H1 (cell line): ENCODE results near the gene WDR93. TPM values are rescaled to one million over a fixed set of nuclear protein-coding genes. Genes with fewer than 3 reads are reported as not detected.

Experiments used
- CTCF ChIA-PET: fragments of 300-600 bp; sonication (Branson Sonifier 250); formaldehyde crosslinking; loops from one replicate; lab custom pipeline; 2021; ENCODE audit not compliant: partially characterized antibody; lab: Charles Lee
- POLR2A ChIA-PET: fragments of 300-600 bp; sonication (Branson Sonifier 250); formaldehyde crosslinking; loops from one replicate; lab custom pipeline; 2021; ENCODE audit warnings: inconsistent platforms; ENCODE audit not compliant: partially characterized antibody; lab: Charles Lee
- DNase-seq, 2 experiments: peaks; one replicate each; pipeline versions ENCODE4 v3.0.0 to v3.0.0-alpha.2; 2010 to 2022; ENCODE audit warnings: low spot score in 2 of 2, low read depth in 1 of 2, mixed read lengths in 1 of 2
- FAIRE-seq: peaks from 2 replicates; lab custom pipeline; 2011; peaks lifted over from hg19 to GRCh38; lab: Jason Lieb, UNC
- H2AFZ ChIP-seq: 2 replicates; pipeline ENCODE4 v1.8.1; 2012; ENCODE audit warnings: low read length, inconsistent platforms
- H2AK5ac ChIP-seq: 2 replicates; pipeline ENCODE4 v1.6.1; 2013; ENCODE audit warnings: low read depth, low read length
- H2BK120ac ChIP-seq: replicated peaks from 2 replicates; pipeline ENCODE3; 2013; ENCODE audit warnings: low read depth, low read length, inconsistent platforms
- H2BK12ac ChIP-seq: 2 replicates; pipeline ENCODE4 v1.6.1; 2013; ENCODE audit warnings: low read depth, low read length
- H2BK15ac ChIP-seq: 2 replicates; pipeline ENCODE4 v1.6.1; 2013; ENCODE audit warnings: low read length
- H2BK20ac ChIP-seq: 2 replicates; pipeline ENCODE4 v1.6.1; 2013; ENCODE audit warnings: low read length
- H2BK5ac ChIP-seq: 2 replicates; pipeline ENCODE4 v1.6.1; 2013; ENCODE audit warnings: low read depth, low read length
- H3K14ac ChIP-seq: 2 replicates; pipeline ENCODE4 v1.6.1; 2013; ENCODE audit warnings: inconsistent platforms; ENCODE audit not compliant: insufficient read length
- H3K18ac ChIP-seq: 2 replicates; pipeline ENCODE4 v1.6.1; 2013; ENCODE audit warnings: low read length; ENCODE audit errors: extremely low read depth
- H3K23ac ChIP-seq: 2 replicates; pipeline ENCODE4 v1.6.1; 2013; ENCODE audit warnings: inconsistent platforms; ENCODE audit not compliant: insufficient read length
- H3K23me2 ChIP-seq: 2 replicates; pipeline ENCODE4 v1.6.1; 2013; ENCODE audit warnings: low read depth, low read length
- H3K27ac ChIP-seq: 2 replicates; pipeline ENCODE4 v1.6.1; 2011; ENCODE audit warnings: low read depth, low read length, inconsistent platforms
- H3K27me3 ChIP-seq, 4 experiments: replicated peaks in 1 of 4; 1 replicate in 1 of 4; 2 replicates in 3 of 4; pipeline versions ENCODE4 v1.6.1 to v1.8.1; 2011 to 2013; ENCODE audit warnings: low read length in 3 of 4, mild to moderate bottlenecking in 3 of 4, inconsistent platforms in 2 of 4, mixed read lengths in 2 of 4, moderate library complexity in 1 of 4; ENCODE audit not compliant: control insufficient read depth in 3 of 4, insufficient read depth in 3 of 4; ENCODE audit errors: extremely low read depth in 1 of 4
- H3K36me3 ChIP-seq, 4 experiments: 2 replicates each; pipeline versions ENCODE4 v1.6.1 to v1.8.1; 2011 to 2013; ENCODE audit warnings: mild to moderate bottlenecking in 4 of 4, low read length in 3 of 4, moderate library complexity in 2 of 4, control low read depth in 1 of 4, inconsistent platforms in 1 of 4; ENCODE audit not compliant: insufficient read depth in 4 of 4, control insufficient read depth in 2 of 4
- H3K4ac ChIP-seq: replicated peaks from 2 replicates; pipeline ENCODE3; 2013; ENCODE audit warnings: low read length, low read depth, mixed read lengths, inconsistent platforms; ENCODE audit not compliant: insufficient read length
- H3K4me1 ChIP-seq, 4 experiments: replicated peaks in 1 of 4; 1 replicate in 1 of 4; 2 replicates in 3 of 4; pipeline versions ENCODE4 v1.6.1 to v1.8.1; 2011 to 2013; ENCODE audit warnings: low read length in 3 of 4, inconsistent platforms in 2 of 4, mixed read lengths in 1 of 4; ENCODE audit not compliant: insufficient read depth in 4 of 4, control insufficient read depth in 3 of 4
- H3K4me2 ChIP-seq, 2 experiments: 2 replicates each; pipeline versions ENCODE4 v1.6.1 to v1.8.1; 2011 to 2013; ENCODE audit warnings: low read depth in 2 of 2, low read length in 2 of 2, control low read depth in 1 of 2, inconsistent platforms in 1 of 2, mild to moderate bottlenecking in 1 of 2; ENCODE audit not compliant: insufficient read depth in 1 of 2
- H3K4me3 ChIP-seq, 4 experiments: fragments of 200-600, 300-600 bp in 1 of 4; sonication (generic), shearing (Covaris generic), sonication (Bioruptor Twin) in 1 of 4; 2 replicates each; pipeline versions ENCODE4 v1.5.1 to v1.8.1; 2011 to 2016; ENCODE audit warnings: low read length in 4 of 4, low read depth in 3 of 4, control low read depth in 2 of 4, inconsistent platforms in 2 of 4, mild to moderate bottlenecking in 2 of 4, mixed read lengths in 1 of 4, moderate library complexity in 1 of 4; ENCODE audit not compliant: insufficient read depth in 2 of 4; ENCODE audit errors: extremely low read depth in 1 of 4
- H3K56ac ChIP-seq: replicated peaks from 2 replicates; pipeline ENCODE3; 2013; ENCODE audit warnings: low read depth, mild to moderate bottlenecking, mixed read lengths, low read length, inconsistent platforms; ENCODE audit not compliant: insufficient read length
- H3K79me1 ChIP-seq: 2 replicates; pipeline ENCODE4 v1.6.1; 2013; ENCODE audit warnings: low read depth, low read length, control low read depth
- H3K79me2 ChIP-seq, 2 experiments: 2 replicates each; pipeline versions ENCODE4 v1.6.1 to v1.8.1; 2012 to 2013; ENCODE audit warnings: low read length in 2 of 2, mild to moderate bottlenecking in 2 of 2, inconsistent platforms in 1 of 2; ENCODE audit not compliant: insufficient read depth in 2 of 2, control insufficient read depth in 1 of 2
- H3K9ac ChIP-seq, 4 experiments: replicated peaks in 1 of 4; 1 replicate in 1 of 4; 2 replicates in 3 of 4; pipeline versions ENCODE4 v1.6.1 to v1.8.1; 2011 to 2013; ENCODE audit warnings: low read depth in 3 of 4, low read length in 3 of 4, control low read depth in 2 of 4, mild to moderate bottlenecking in 2 of 4, moderate library complexity in 2 of 4, inconsistent platforms in 1 of 4; ENCODE audit errors: extremely low read depth in 1 of 4
- H3K9me3 ChIP-seq, 2 experiments: 2 replicates each; pipeline versions ENCODE4 v1.6.1 to v1.8.1; 2012 to 2013; ENCODE audit warnings: mild to moderate bottlenecking in 2 of 2, moderate library complexity in 2 of 2, control low read depth in 1 of 2, inconsistent platforms in 1 of 2, low read depth in 1 of 2, low read length in 1 of 2, mixed read lengths in 1 of 2; ENCODE audit not compliant: insufficient read depth in 2 of 2
- H4K20me1 ChIP-seq, 2 experiments: replicated peaks in 1 of 2; 2 replicates each; pipeline versions ENCODE3 to v1.8.1; 2011 to 2013; ENCODE audit warnings: inconsistent platforms in 2 of 2, low read length in 2 of 2, mild to moderate bottlenecking in 1 of 2; ENCODE audit not compliant: insufficient read depth in 2 of 2, control insufficient read depth in 1 of 2
- H4K5ac ChIP-seq: 2 replicates; pipeline ENCODE4 v1.6.1; 2013; ENCODE audit warnings: low read length, low read depth, mixed read lengths, inconsistent platforms; ENCODE audit not compliant: insufficient read length
- H4K8ac ChIP-seq: 2 replicates; pipeline ENCODE4 v1.8.0; 2013; ENCODE audit warnings: mild to moderate bottlenecking, moderate library complexity, low read length, inconsistent platforms; ENCODE audit not compliant: insufficient read depth; ENCODE audit errors: extremely low read depth
- H4K91ac ChIP-seq: replicated peaks from 2 replicates; pipeline ENCODE3; 2013; ENCODE audit warnings: low read length, mixed read lengths, inconsistent platforms; ENCODE audit not compliant: insufficient read length
- JUN ChIP-seq: IDR thresholded peaks from 2 replicates; pipeline ENCODE4 v1.6.1; 2011; ENCODE audit warnings: low read depth, mild to moderate bottlenecking, improper control_type of control experiment, low read length
- KDM1A ChIP-seq: fragments of 200-600, 300-600 bp; sonication (generic); IDR thresholded peaks from 2 replicates; pipeline ENCODE4 v1.7.1; 2016; ENCODE audit warnings: mild to moderate bottlenecking, low read length, borderline replicate concordance
- SIN3A ChIP-seq, 2 experiments: IDR thresholded peaks in 1 of 2; conservative IDR thresholded peaks in 1 of 2; 2 replicates each; pipeline ENCODE4 v1.6.1; 2011 to 2012; ENCODE audit warnings: low read length in 2 of 2, improper control_type of control experiment in 1 of 2, low read depth in 1 of 2, mild to moderate bottlenecking in 1 of 2
- SIRT6 ChIP-seq: IDR thresholded peaks from one replicate; pipeline ENCODE4 v1.7.1; 2012; ENCODE audit warnings: low read length, inconsistent platforms
- SP4 ChIP-seq: IDR thresholded peaks from 2 replicates; pipeline ENCODE4 v1.6.1; 2012; ENCODE audit warnings: low read length, inconsistent platforms
- ZNF274 ChIP-seq: IDR thresholded peaks from 2 replicates; pipeline ENCODE4 v1.7.0; 2012; ENCODE audit warnings: low read length, borderline replicate concordance; ENCODE audit errors: extremely low read depth
- WGBS, 2 experiments: shearing (Covaris generic) in 1 of 2; methylation state at CpG; one replicate each; pipeline versions ENCODE4 v1.1.6 to v1.1.7; 2013 to 2015; ENCODE audit warnings: low lambda C conversion rate in 2 of 2, mixed read lengths in 2 of 2, inconsistent platforms in 1 of 2, low coverage in 1 of 2, missing lambda C conversion rate in 1 of 2; ENCODE audit not compliant: insufficient replicate concordance in 2 of 2, insufficient coverage in 1 of 2, insufficient read length in 1 of 2; ENCODE audit errors: extremely low coverage in 1 of 2, missing lambda C conversion rate in 1 of 2; 5-methylcytosine and 5-hydroxymethylcytosine counted together
- polyA plus RNA-seq, 7 experiments: library from polyadenylated mRNA; depleted of rRNA in 3 of 7; stranded (reverse) in 5 of 7; unstranded in 2 of 7; fragments of >200 nt in 5 of 7; fragments of 200-250 nt in 2 of 7; gene quantifications; 1 replicate in 5 of 7; 2 replicates in 1 of 7; 4 replicates in 1 of 7; pipeline versions ENCODE4 v1.2.1 to v1.2.3, GENCODE V29; 2011 to 2013; ENCODE audit warnings: missing spikeins in 2 of 7, mixed read lengths in 2 of 7
- total RNA-seq: library from RNA; stranded (reverse); fragmentation: NEBNext Ultra II Directional; extraction: Animal tissue kit (Norgen Biotek cat#: 25700); gene quantifications from 2 replicates; pipeline ENCODE4 v1.2.1, GENCODE V29; 2021

The WDR93 gene
- total and polyA plus RNA-seq, 2 of the 8 experiments (the other 6 are each of a cell fraction or from before 2014, with no cell fraction given): 0.03 TPM; not detected in 1

GRCh38 chr15:89756897-89757296, 66.3 kb downstream of the WDR93 start:
- Histone ChIP-seq H3K36me3 (no peaks in the 10 kb centered on the region), H3K18ac (no peak overlapping the region), H2BK20ac (no peak overlapping the region), H4K91ac (no peak overlapping the region), H3K4me3 (no peak overlapping the region), H2BK12ac (no peak overlapping the region), H4K20me1 (no peaks in the 10 kb centered on the region), H3K9me3 (no peaks in the 10 kb centered on the region), H3K23ac (no peak overlapping the region), H2BK15ac (no peak overlapping the region), H3K4me1 (peaks cover 0 to 2% (median 0%) of the 10 kb centered on the region in 4 experiments; a peak in 3 of 7 replicates), H3K14ac (no peak overlapping the region), H3K79me2 (no peaks in the 10 kb centered on the region), H3K27ac (no peak overlapping the region), H3K27me3 (peaks cover 2 to 7% (median 7%) of the 10 kb centered on the region in 4 experiments), H2AFZ (no peak overlapping the region), H4K8ac (no peak overlapping the region), H3K4me2 (no peak overlapping the region), H3K9ac (no peak overlapping the region), H4K5ac (no peak overlapping the region), H3K23me2 (no peaks in the 10 kb centered on the region; the same call in 1 of the 2 replicates), H2BK120ac (no peak overlapping the region), H2AK5ac (no peak overlapping the region), H3K56ac (no peak overlapping the region), H3K4ac (no peak overlapping the region), H3K79me1 (no peaks in the 10 kb centered on the region), H2BK5ac (no peak overlapping the region)
- WGBS, 2 experiments: 79% methylated on average over 7 of the region's 7 CpGs; no CpG with 5 or more reads in 1 of the 2 experiments
- DNase-seq (no peak), FAIRE-seq (no peak)
- CTCF ChIA-PET: interaction anchor here (1.2 to 1.9 kb wide), 5 partner anchors 17 to 314 kb away, joined by 3 to 7 read pairs (median 6); no protein-coding TSS in a partner anchor
- POLR2A ChIA-PET: no interaction called here
- TF ChIP-seq SP4: no peak
- TF ChIP-seq JUN: no peak
- TF ChIP-seq KDM1A: no peak
- TF ChIP-seq ZNF274: no peak
- TF ChIP-seq SIRT6: no peak
- TF ChIP-seq SIN3A (conservative IDR thresholded peaks at IDR 0.05 in 1 of 2, IDR thresholded peaks at IDR 0.05 in 1 of 2; ENCODE audit: low read depth in 1 of 2, low read length in 2 of 2): no peak
